Hindlimb muscle (tissue), 1 donor: Measurements from ENCODE around the gene SMCR8. TPM values are rescaled to one million over a fixed set of nuclear protein-coding genes. Genes with fewer than 3 reads are reported as not detected.
"Not testable (repeated sequence)": the region's sequence is repeated elsewhere in the genome, so short reads cannot be mapped to it uniquely, and the experiment has no call there.

Source experiments
- DNase-seq: peaks from one replicate; pipeline ENCODE4 v3.0.0-alpha.2; 2013
- polyA plus RNA-seq: library from polyadenylated mRNA; unstranded; fragments of 120-200 nt; gene quantifications from one replicate; pipeline ENCODE4 v1.2.1, GENCODE V29; 2013; ENCODE audit not compliant: insufficient read length

SMCR8 gene
- polyA plus RNA-seq, 1 donor, result 9.9 TPM

DNA sequence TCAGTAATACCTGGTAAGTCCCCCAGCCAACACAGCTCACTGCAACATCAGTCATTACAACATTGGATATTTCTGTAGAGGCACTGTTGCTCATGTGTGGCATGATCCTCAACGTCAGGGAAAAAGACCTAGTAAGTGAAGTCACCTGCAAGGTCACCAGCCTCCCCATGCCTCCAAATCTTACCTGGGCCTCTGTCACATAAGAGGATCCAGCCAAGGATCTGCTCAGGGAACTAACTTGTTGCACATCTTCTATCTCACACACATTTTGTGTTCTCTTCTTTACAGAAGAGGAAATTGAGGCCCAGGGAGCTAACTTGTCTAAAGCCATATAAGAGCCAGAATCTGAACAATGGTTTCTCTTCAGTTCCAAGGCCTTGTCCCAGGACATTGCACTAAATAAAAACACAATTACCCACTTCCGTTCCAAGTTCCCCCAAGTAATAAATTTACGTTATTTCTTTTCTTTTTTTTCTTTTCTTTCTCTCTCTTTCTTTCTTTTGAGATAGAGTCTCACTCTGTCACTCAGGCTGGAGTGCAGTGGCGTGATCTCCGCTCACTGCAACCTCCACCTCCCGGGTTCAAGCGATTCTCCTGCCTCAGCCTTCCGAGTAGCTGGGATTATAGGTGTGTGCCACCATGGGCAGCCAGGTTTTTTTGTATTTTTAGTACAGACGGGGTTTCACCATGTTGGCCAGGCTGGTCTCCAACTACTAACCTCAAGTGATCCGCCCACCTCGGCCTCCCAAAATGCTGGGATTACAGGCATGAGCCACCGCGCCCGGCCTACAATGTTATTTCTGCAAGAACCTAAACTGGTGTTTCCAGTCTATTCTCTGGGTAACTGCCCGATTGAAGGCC is 47.0 kb downstream of the SMCR8 start:
- DNase-seq, result no peak

DNA sequence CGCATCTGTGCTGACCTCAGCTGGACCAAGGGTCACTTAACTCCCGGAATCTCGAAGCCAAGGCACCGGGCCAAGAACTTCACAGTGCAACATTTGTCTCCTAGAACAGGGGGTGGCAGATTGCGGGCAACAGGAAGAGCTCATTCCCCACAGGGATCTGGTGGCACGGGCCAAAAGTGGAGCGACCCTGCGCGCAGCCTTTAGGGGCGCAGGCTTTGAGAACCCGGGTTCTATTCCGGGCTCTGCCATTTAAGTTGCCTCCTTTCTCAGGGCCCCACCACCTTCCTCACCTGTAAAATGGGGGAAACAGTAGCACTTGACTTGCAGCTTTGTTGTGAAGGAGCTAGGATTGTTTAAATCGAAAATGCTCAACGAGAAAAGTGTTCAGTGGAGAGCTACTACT is 47.6 kb downstream of the SMCR8 start:
- peak; percentile 32 for DNase-seq

DNA sequence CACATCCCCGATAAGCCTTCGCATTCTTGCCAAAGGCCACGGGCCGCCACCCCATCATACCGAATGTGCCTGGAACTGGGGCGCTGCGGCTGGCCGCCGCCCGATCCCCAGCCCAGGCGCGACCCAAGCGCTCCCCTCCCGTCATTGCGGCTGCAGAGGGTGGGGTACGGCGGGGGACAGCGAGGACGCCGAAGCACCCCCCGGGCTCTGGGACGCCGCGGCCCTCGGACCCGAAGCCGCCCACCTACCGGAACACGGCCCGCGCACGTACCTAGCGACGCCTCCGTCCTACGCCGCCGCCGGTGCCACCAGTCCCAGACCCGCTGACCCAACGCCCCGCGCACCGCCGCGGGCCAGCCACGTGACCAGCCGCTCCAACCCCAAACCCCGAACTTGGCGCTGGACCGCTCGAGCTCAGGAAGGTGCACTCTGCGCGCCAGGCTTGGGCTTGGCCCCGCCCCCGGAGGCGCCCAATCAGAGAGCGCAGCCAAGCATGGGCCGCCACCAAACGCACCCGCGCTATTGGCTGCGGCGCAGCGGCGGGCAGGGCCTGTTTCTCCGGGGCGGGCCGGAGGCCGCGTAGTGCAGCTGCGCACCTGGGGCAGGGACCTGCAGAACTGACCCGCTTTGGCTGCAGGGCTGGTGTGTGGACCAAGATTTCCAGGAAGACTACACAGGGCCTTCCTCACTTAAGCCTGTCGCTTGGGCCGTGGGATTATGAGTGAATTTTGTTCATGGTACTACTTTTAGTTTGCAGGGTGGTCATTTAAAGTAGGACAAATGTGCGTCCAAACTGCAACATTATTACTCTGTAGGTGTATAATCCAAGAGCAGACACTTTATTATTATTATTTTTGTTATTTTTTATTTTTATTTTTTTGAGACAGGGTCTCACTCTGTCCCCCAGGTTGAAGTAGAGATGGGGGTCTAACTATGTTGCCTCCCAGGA is 48.3 kb downstream of the SMCR8 start, which contains the start of gene SHMT1:
SHMT1 (minus strand) TSS at position 450 of the 949 bp plus-strand sequence. CDS start 7,569 bp downstream, outside the sequence.
- DNase-seq, result peak; percentile 93

DNA sequence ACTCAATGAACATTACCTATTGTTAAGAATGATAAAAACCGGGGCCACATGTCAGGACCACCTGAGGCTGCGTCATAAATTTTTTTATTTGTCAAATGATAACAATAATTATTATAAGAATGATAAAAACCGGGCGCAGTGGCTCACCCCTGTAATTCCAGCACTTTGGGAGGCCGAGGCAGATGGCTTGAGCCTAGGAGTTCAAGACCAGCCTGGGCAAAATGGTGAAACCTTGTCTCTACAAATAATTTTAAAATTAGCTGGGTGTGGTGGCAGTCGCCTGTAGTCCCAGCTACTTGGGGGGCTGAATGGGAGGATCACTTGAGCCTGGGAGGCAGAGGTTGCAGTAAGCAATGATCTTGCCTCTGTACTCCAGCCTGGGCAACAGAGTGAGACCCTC is 49.1 kb downstream of the SMCR8 start:
- no peak for DNase-seq

- no peak for DNase-seq
Measured at GRCh38 chr17:18368946-18369345, 53.9 kb downstream of the SMCR8 start.

DNA sequence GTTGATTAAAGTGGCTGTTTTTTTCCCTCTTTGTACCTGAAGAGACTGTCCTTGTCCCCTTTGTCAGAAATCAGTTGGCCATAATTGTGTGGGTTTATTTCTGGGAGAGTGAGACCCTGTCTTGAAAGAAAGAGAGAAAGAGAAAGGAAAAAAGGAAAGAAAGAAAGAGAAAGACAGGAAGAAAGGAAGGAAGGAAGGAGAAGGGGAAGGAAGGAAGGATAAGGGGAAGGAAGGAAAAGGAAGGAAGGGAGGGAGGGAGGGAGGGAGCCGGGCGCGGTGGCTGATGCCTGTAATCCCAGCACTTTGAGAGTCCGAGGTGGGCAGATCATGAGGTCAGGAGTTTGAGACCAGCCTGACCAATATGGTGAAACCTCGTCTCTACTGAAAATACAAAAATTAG is 55.7 kb downstream of the SMCR8 start:
- DNase-seq, result no peak

DNA sequence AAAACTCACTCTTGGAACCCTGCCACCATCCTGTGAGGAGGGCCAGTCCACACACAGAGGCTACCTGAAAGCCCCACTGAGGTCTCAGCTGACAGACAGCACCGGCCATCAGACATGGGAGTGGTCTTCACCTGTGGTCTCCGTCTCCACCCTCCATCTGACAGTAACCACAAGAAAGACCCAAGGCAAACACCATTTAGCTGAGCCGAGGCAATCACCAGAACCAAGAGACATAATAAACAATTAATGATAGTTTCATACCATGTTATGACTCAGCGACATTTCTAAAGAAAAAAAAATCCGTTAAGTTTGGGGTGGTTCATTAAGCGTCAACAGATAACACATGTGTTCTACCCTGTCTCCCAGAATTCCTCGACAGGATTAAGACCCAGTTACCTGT is 56.4 kb downstream of the SMCR8 start:
- no peak for DNase-seq

GRCh38 chr17:18373181-18373580 is 58.1 kb downstream of the SMCR8 start:
- not testable (repeated sequence) for DNase-seq

DNA sequence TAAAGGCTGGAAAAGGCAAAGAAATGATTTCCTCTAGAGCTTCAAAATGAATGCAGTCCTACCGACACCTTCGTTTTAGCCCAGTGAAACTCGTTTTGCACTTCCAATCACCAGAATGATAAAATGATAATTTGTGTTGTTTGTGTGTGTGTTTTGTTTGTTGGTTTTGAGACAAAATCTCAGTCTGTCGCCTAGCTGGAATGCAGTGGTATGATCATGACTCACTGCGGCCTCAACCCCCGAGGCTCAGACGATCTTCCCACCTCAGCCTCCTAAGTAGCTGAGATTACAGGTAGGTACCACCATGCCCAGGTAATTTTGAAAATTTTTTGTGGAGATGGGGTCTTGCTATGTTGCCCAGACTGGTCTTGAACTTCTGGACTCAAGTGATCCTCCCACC is 59.1 kb downstream of the SMCR8 start:
- DNase-seq, result no peak

Other genes starting within 250 kb of the SMCR8 start
- 28.6 TPM for gene DRG2, start 227.3 kb upstream of the SMCR8 start, polyA plus RNA-seq
- gene MYO15A, start 206.5 kb upstream of the SMCR8 start, polyA plus RNA-seq, result 1.3 TPM
- 71.1 TPM for gene ALKBH5, start 131.5 kb upstream of the SMCR8 start, polyA plus RNA-seq
- 26.2 TPM for gene LLGL1, start 89.7 kb upstream of the SMCR8 start, polyA plus RNA-seq
- 181 TPM for gene FLII, start 56.6 kb upstream of the SMCR8 start, polyA plus RNA-seq
- 17.7 TPM for gene MIEF2, start 54.6 kb upstream of the SMCR8 start, polyA plus RNA-seq
- 27.5 TPM for gene TOP3A, start 299 bp upstream of the SMCR8 start, polyA plus RNA-seq
- 15.0 TPM for gene SHMT1, start 48.3 kb downstream of the SMCR8 start, polyA plus RNA-seq
- not detected for gene EVPLL, start 62.5 kb downstream of the SMCR8 start, polyA plus RNA-seq
- gene LGALS9C, start 161.5 kb downstream of the SMCR8 start, polyA plus RNA-seq, result not detected